HG03565 (cell line): ENCODE data around the gene LRRC61.

Experiments
- ATAC-seq: cut with Tn5 transposase; IDR thresholded peaks from one replicate; pipeline ENCODE4 v1.9.1; 2021; ENCODE audit warnings: mild to moderate bottlenecking, moderate library complexity; ENCODE audit not compliant: unreplicated experiment

The LRRC61 gene

DNA sequence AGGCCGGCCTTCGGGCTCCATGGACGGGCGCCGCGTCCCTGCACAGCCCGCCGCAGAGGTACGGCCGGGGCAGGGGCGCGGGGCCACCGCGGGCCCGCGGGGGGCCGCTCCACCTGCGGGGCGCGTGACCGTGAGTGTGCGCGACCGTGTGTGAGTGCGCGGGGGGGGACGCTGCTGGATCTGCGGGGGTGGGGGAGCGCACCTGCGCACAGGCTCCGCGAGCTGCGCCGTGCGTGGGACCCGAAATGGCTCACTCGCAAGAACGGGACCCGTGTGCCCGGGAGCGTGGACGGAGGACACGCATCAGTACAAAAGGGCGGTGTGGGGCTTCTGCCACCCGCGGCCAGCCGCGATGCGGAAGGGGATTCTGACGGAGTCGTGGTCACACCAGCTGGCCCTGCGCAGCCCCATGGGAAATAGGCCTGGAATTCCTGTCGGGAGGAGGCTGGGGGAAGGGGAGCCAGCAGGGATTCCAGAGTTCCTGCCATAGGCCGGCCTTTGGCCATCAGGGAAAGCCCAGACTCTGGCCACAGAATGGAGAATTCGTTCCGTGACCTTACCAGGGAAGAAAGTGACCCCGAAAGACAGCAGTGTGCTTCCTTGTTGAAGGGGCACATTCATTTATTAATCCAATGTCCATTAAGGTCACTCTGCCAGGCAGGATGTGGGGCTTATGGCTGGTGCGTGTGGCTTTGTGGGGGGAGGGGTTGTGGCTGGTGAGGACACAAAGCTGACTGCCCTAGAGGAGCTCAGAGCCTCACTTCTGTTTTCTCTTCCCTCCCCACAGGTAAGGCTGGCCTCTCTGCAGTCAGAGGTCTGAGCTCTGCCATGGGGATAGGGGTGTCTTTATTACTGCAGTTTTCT is 46.0 kb downstream of the LRRC61 start:
- ATAC-seq, result peak; percentile 20

DNA sequence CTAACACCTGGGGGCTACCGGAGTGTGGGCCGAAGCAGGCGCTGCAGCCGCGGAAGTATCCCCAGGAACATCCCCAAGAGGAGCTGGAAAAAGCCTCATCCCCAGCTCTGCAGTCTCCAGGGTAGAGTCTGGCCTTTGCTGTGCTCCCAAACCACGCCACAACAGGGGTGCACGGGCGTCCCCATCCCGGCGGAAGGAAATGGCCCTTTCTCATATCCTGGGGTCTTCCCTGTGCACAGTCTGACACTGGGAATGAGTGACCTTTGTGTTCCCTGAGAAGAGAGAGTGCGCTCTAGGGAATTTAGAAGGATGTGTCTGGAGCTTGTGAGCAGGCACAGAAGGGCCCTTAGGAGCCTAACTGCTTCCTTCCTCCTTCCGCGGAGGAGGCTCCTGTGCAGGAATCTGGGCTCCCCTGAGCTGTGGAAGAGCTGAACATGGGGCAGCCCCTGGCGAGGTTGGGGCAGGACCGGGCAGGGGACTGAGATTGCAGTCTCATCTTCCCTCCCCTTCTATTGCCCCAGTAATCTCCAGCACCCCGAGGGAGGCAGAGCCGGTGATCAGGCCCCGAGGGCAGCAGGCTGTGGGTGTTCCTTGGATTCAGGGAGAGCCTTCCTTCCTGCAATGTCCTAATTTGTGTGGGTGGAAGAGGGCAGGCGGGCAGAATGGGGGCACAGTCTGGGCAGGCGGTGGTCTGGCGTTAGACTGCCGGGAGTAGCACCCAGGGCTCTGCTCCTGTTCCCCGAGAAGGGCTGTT is 46.8 kb downstream of the LRRC61 start:
- no peak for ATAC-seq

GRCh38 chr7:150370612-150371071 is 47.5 kb downstream of the LRRC61 start:
- no peak for ATAC-seq

DNA sequence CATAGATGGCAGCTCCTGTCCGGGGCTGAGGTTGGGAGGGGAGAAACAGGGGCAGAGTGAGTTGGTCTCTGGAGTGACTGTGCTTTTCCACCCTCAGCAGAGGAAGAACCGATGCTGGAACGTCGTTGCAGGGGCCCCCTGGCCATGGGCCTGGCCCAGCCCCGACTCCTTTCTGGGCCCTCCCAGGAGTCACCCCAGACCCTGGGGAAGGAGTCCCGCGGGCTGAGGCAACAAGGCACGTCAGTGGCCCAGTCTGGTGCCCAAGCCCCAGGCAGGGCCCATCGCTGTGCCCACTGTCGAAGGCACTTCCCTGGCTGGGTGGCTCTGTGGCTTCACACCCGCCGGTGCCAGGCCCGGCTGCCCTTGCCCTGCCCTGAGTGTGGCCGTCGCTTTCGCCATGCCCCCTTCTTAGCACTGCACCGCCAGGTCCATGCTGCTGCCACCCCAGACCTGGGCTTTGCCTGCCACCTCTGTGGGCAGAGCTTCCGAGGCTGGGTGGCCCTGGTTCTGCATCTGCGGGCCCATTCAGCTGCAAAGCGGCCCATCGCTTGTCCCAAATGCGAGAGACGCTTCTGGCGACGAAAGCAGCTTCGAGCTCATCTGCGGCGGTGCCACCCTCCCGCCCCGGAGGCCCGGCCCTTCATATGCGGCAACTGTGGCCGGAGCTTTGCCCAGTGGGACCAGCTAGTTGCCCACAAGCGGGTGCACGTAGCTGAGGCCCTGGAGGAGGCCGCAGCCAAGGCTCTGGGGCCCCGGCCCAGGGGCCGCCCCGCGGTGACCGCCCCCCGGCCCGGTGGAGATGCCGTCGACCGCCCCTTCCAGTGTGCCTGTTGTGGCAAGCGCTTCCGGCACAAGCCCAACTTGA is 48.2 kb downstream of the LRRC61 start:
- ATAC-seq, result no peak

GRCh38 chr7:150371996-150372270 is 48.8 kb downstream of the LRRC61 start:
- ATAC-seq, result no peak

DNA sequence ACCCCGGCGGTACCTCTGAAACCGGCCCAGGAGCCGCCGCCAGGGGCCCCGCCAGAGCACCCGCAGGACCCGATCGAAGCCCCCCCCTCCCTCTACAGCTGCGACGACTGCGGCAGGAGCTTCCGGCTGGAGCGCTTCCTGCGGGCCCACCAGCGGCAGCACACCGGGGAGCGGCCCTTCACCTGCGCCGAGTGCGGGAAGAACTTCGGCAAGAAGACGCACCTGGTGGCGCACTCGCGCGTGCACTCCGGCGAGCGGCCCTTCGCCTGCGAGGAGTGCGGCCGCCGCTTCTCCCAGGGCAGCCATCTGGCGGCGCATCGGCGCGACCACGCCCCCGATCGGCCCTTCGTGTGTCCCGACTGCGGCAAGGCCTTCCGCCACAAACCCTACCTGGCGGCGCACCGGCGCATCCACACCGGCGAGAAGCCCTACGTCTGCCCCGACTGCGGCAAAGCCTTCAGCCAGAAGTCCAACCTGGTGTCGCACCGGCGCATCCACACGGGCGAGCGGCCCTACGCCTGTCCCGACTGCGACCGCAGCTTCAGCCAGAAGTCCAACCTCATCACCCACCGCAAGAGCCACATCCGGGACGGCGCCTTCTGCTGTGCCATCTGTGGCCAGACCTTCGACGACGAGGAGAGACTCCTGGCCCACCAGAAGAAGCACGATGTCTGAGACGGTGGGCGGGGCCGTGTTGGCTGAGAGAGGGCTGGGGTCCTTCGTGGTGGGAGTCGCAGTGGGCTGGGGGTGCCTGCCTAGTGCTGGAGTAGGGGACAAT is 49.3 kb downstream of the LRRC61 start:
- ATAC-seq, result no peak

- ATAC-seq, result no peak
Observed at GRCh38 chr7:150373049-150373801, 50.1 kb downstream of the LRRC61 start.

- no peak for ATAC-seq
Observed at GRCh38 chr7:150374026-150374425, 50.9 kb downstream of the LRRC61 start.

DNA sequence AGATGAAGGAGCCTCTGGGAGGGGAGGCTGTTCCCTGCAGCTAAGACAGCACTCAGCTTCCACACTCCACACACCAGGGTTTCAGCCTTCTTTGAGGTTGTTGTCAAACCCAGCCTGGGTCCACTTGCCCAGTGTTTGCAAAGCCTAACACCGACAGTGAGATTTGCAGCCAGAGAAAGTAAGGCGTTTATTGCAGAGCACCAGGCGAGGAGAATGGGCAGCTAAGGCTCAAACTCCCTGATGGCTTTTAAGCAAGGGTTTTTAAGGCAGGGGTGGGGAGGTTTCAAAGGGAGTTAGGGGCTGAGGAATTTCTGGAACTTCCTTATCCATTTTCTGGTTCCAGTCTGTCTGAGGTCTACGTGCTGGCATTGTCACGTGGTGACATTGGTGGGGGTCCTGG is 51.3 kb downstream of the LRRC61 start:
- no peak for ATAC-seq

GRCh38 chr7:150375662-150376521 is 52.7 kb downstream of the LRRC61 start:
- no peak for ATAC-seq

DNA sequence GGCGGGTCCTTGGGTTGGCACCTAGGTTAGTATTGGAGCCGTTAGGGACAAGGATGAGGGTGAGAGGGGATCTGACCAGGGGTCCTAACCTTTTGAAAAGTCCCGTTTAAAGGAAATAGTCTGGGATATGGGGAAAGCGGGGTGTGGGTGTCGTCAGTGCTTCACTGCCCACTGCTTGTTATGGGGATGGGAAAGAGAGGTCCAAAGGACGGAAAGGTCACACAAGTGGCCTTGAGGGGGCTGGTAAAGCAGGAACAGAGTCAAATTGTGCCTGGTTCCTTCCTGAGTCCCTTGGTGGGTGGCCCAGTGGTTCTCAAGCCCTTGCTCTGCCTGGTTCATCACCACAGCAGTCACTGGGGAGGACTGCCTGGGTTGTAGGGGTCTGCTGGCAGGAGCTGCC is 53.4 kb downstream of the LRRC61 start:
- no peak for ATAC-seq

- ATAC-seq, result no peak
Observed at GRCh38 chr7:150377196-150377595, 54.0 kb downstream of the LRRC61 start.

- ATAC-seq, result no peak
Observed at GRCh38 chr7:150377635-150378034, 54.5 kb downstream of the LRRC61 start.

DNA sequence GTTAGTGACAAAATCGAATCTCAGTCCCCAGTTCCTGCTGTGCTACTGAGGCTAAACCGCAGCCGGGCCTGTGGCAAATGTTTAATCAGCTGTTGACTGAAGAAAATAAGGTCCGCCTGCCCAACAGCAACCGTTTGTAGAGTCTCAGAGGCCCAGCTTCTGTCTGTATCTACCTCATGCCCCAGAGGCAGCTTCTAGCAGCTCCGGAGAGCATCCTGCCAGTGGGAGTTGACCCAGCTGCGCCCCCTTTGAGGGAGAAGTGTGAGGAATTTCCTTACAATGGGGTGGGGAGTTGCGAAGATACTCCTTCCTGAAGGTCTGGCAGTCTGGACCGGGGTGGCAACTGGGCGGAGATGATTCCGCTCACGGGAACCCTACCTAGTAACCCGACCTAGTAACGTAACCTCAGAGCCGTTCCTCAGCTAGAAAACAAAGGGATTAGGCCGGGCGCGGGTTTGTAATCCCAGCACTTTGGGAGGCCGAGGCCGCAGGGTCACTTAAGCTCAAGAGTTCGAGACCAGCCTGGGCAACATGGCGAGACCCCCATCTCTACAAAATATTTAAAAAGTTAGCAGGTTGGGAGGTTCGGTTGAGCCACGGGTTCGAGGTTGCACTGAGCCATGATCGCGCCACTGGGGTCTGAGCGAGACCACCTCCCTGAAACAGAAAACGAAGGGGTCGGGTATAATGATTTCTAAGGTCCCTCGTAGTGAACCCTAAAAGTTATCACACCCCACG is 55.1 kb downstream of the LRRC61 start:
- no peak for ATAC-seq

DNA sequence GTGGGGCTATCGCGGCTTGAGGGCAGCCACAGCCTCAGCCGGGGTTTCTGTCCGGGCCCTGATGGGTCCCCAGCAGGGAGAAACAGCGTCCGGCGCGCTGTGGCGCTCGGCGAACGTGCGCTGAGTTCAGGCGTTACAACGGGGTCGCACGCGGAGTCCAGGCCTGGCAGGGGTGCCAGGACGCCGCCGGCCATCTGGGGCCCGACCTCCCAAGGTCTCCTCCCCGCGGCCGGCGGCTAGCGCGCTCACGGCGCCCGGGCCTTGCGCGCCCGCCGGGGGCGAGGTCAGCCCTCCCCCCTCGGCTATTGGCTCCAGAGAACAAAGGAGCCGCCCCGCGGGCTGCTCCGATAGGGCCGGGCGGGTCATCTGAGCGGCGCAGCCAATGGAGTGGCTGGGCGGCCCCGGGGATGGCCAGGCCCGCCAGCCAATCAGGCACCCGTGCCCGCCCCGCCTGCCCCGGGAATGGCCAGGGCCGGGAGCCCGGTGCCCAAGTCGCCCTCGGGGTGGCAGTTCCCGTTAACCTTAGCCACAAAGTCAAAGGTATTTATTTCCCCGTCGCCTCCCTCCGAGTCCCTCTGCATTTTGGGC is 55.8 kb downstream of the LRRC61 start, which contains the start of gene ZNF775:
ZNF775 (plus strand) TSS at position 478 of the 588 bp plus-strand sequence. CDS start 9,141 bp downstream, outside the sequence.
- peak; percentile 83 for ATAC-seq

GRCh38 chr7:150379441-150380379 is 56.6 kb downstream of the LRRC61 start:
- ATAC-seq, result peak; percentile 14

GRCh38 chr7:150380463-150380862 is 57.3 kb downstream of the LRRC61 start:
- no peak for ATAC-seq
